B cell (primary cell): ENCODE measurements around the gene FMNL1. TPM values are rescaled to one million over a fixed set of nuclear protein-coding genes. Genes with fewer than 3 reads are reported as not detected.

Experiments used
- ATAC-seq: fragments of 200-7000 bp; cut with Tn5 transposase; one replicate; pipeline ENCODE4 v1.10.0; 2021; ENCODE audit warnings: low read depth, mild to moderate bottlenecking, moderate number of reproducible peaks, moderate library complexity
- CTCF ChIA-PET: fragments of 350-600 bp; sonication (Branson Sonifier 250); formaldehyde crosslinking; loops from one replicate; lab custom pipeline; 2021; ENCODE audit warnings: antibody characterized with exemption, inconsistent platforms; lab: Charles Lee
- POLR2A ChIA-PET: fragments of 350-600 bp; sonication (Branson Sonifier 250); formaldehyde crosslinking; loops from one replicate; lab custom pipeline; 2021; ENCODE audit warnings: antibody characterized with exemption; lab: Charles Lee
- DNase-seq: peaks from one replicate; pipeline ENCODE4 v3.0.0; 2013
- H2AFZ ChIP-seq: 2 replicates; pipeline ENCODE4 v1.6.1; 2012; ENCODE audit warnings: mild to moderate bottlenecking, low read depth, low read length; ENCODE audit not compliant: insufficient read depth, poor library complexity, severe bottlenecking
- H3K27ac ChIP-seq, 2 donors: 1 replicate in 1 of 2; 2 replicates in 1 of 2; pipeline ENCODE4 v1.5.1; 2012 to 2013; ENCODE audit warnings: low read length in 2 of 2, mild to moderate bottlenecking in 2 of 2, moderate library complexity in 1 of 2
- H3K27me3 ChIP-seq, 4 experiments: fragments of 200-600 bp in 1 of 4; sonication (generic) in 1 of 4; replicated peaks in 1 of 4; 1 replicate in 2 of 4; 2 replicates in 2 of 4; pipeline versions ENCODE4 v1.6.1 to v1.7.0; 2013 to 2016; ENCODE audit warnings: low read length in 3 of 4, mild to moderate bottlenecking in 2 of 4, mixed read lengths in 1 of 4, moderate library complexity in 1 of 4; ENCODE audit not compliant: insufficient read depth in 4 of 4, control insufficient read depth in 3 of 4; ENCODE audit errors: control extremely low read depth in 1 of 4
- H3K36me3 ChIP-seq, 2 experiments: replicated peaks in 1 of 2; 1 replicate in 1 of 2; 2 replicates in 1 of 2; pipeline versions ENCODE4 v1.6.1 to v1.7.1; 2013; ENCODE audit warnings: low read length in 1 of 2; ENCODE audit not compliant: insufficient read depth in 2 of 2, control insufficient read depth in 1 of 2; ENCODE audit errors: control extremely low read depth in 1 of 2, extremely low read depth in 1 of 2
- H3K4me1 ChIP-seq, 2 donors: fragments of 200-600 bp in 1 of 2; sonication (generic) in 1 of 2; 1 replicate in 1 of 2; 2 replicates in 1 of 2; pipeline versions ENCODE4 v1.5.1 to v1.6.1; 2013 to 2017; ENCODE audit warnings: low read length in 2 of 2; ENCODE audit not compliant: control insufficient read depth in 2 of 2, insufficient read depth in 2 of 2
- H3K4me2 ChIP-seq: replicated peaks from 2 replicates; pipeline ENCODE3; 2012; ENCODE audit warnings: mild to moderate bottlenecking, low read depth, low read length; ENCODE audit not compliant: poor library complexity, severe bottlenecking
- H3K4me3 ChIP-seq, 5 experiments: fragments of 200-600 bp in 1 of 5; sonication (generic) in 1 of 5; 1 replicate in 3 of 5; 2 replicates in 2 of 5; pipeline versions ENCODE4 v1.5.1 to v1.7.0; 2011 to 2016; ENCODE audit warnings: low read length in 4 of 5, mild to moderate bottlenecking in 4 of 5, low read depth in 2 of 5, control low read depth in 1 of 5, moderate library complexity in 1 of 5; ENCODE audit not compliant: insufficient read depth in 1 of 5; ENCODE audit errors: control extremely low read depth in 1 of 5, extremely low read depth in 1 of 5
- H3K79me2 ChIP-seq: fragments of 200-600 bp; sonication (generic); one replicate; pipeline ENCODE4 v1.6.0; 2016; ENCODE audit warnings: low read length; ENCODE audit not compliant: control insufficient read depth, insufficient read depth
- H3K9ac ChIP-seq: fragments of 200-600 bp; sonication (generic); 2 replicates; pipeline ENCODE4 v1.6.1; 2017; ENCODE audit warnings: mild to moderate bottlenecking, low read length, moderate library complexity
- H3K9me3 ChIP-seq, 3 donors: one replicate each; pipeline versions ENCODE4 v1.6.1 to v1.7.1; 2013; ENCODE audit warnings: low read length in 2 of 3; ENCODE audit not compliant: control insufficient read depth in 2 of 3, insufficient read depth in 1 of 3; ENCODE audit errors: control extremely low read depth in 1 of 3
- H4K20me1 ChIP-seq: 2 replicates; pipeline ENCODE4 v1.6.0; 2012; ENCODE audit warnings: mild to moderate bottlenecking, low read length; ENCODE audit not compliant: insufficient read depth, control insufficient read depth, poor library complexity, severe bottlenecking
- H3K27ac Mint-ChIP-seq: one replicate; pipeline ENCODE4 v1.8.0; 2021; ENCODE audit warnings: mixed read lengths
- H3K27me3 Mint-ChIP-seq: one replicate; pipeline ENCODE4 v1.8.0; 2021; ENCODE audit warnings: mixed read lengths
- H3K4me1 Mint-ChIP-seq: one replicate; pipeline ENCODE4 v1.8.0; 2021; ENCODE audit warnings: mixed read lengths
- H3K4me3 Mint-ChIP-seq: one replicate; pipeline ENCODE4 v1.8.0; 2021; ENCODE audit warnings: mixed read lengths
- H3K9me3 Mint-ChIP-seq: one replicate; pipeline ENCODE4 v1.8.0; 2022; ENCODE audit warnings: mixed read lengths; ENCODE audit not compliant: insufficient read depth
- EZH2 ChIP-seq: IDR thresholded peaks from 2 replicates; pipeline ENCODE4 v1.6.1; 2012; ENCODE audit warnings: borderline replicate concordance, low read depth, mild to moderate bottlenecking, moderate library complexity, low read length; ENCODE audit not compliant: insufficient read depth, poor library complexity, severe bottlenecking
- WGBS: methylation state at CpG from one replicate; pipeline ENCODE4 v1.1.5; 2013; ENCODE audit warnings: missing lambda C conversion rate; ENCODE audit not compliant: insufficient coverage; 5-methylcytosine and 5-hydroxymethylcytosine counted together
- intact Hi-C: fragments of 100-400 bp; cut with micrococcal nuclease; formaldehyde crosslinking; loops from one replicate; pipeline ENCODE4 v1.10.0; 2022
- polyA plus RNA-seq: library from polyadenylated mRNA; depleted of rRNA; stranded (reverse); fragments of >200 nt; gene quantifications from 2 replicates; pipeline ENCODE4 v1.2.3, GENCODE V29; 2012
- total RNA-seq, 2 donors: library from RNA; stranded (reverse); fragments of 120-200 nt in 1 of 2; gene quantifications; 1 replicate in 1 of 2; 2 replicates in 1 of 2; pipeline versions ENCODE4 v1.2.3 to v1.2.4, GENCODE V29; 2013 to 2022
- TF ChIP-seq, protein P1 (sequence below): fragments of 200-600 bp; IDR thresholded peaks from one replicate; pipeline ENCODE4 v1.8.0; 2022; ENCODE audit warnings: antibody characterized with exemption, mild to moderate bottlenecking

Gene FMNL1
- total and polyA plus RNA-seq, 2 donors (not counting 1 experiment from before 2014, with no cell fraction given): 386 to 663 TPM

GRCh38 chr17:45248132-45248957, 26.7 kb downstream of the FMNL1 start:
- TF ChIP-seq EZH2: no peak
- TF ChIP-seq, protein P1, sequence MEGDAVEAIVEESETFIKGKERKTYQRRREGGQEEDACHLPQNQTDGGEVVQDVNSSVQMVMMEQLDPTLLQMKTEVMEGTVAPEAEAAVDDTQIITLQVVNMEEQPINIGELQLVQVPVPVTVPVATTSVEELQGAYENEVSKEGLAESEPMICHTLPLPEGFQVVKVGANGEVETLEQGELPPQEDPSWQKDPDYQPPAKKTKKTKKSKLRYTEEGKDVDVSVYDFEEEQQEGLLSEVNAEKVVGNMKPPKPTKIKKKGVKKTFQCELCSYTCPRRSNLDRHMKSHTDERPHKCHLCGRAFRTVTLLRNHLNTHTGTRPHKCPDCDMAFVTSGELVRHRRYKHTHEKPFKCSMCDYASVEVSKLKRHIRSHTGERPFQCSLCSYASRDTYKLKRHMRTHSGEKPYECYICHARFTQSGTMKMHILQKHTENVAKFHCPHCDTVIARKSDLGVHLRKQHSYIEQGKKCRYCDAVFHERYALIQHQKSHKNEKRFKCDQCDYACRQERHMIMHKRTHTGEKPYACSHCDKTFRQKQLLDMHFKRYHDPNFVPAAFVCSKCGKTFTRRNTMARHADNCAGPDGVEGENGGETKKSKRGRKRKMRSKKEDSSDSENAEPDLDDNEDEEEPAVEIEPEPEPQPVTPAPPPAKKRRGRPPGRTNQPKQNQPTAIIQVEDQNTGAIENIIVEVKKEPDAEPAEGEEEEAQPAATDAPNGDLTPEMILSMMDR: no peak
- Mint-ChIP-seq H3K27ac (peak overlapping the region; percentile 96), H3K4me1 (peaks cover 33% of the 10 kb centered on the region), H3K27me3 (no peaks in the 10 kb centered on the region), H3K9me3 (no peaks in the 10 kb centered on the region), H3K4me3 (peak overlapping the region; percentile 92)
- peaks cover 40% of the 10 kb centered on the region for H4K20me1 ChIP-seq
- peak; percentile 90 for DNase-seq
- H3K27me3 ChIP-seq: no peaks in the 10 kb centered on the region
- peak; percentile 58 for ATAC-seq
- H3K4me1 ChIP-seq: peaks cover 20 to 22% of the 10 kb centered on the region in 2 donors
- H3K9ac ChIP-seq: peak overlapping the region; percentile 89
- POLR2A ChIA-PET: interaction anchor here (0.8 to 4.6 kb wide), 16 partner anchors 13 to 152 kb away, joined by 3 to 39 read pairs (median 4); partner anchors contain the start of genes FMNL1, HEXIM1, MAP3K14 and SPATA32
- intact Hi-C loops: loop anchor here (2.0 kb wide), 1 partner anchor 14 kb away; no protein-coding TSS in a partner anchor
- no peaks in the 10 kb centered on the region for H3K9me3 ChIP-seq
- peaks cover 17% of the 10 kb centered on the region for H3K79me2 ChIP-seq
- H3K4me3 ChIP-seq: peak overlapping the region; percentile 2 to 81 (median 78)
- CTCF ChIA-PET: interaction anchor here (0.7 to 24.6 kb wide), 13 partner anchors 13 to 137 kb away, joined by 3 to 737 read pairs (median 5); partner anchors contain the start of genes ACBD4, FMNL1 and HEXIM1
- under 1% methylated on average over 34 of the region's 39 CpGs for whole genome bisulfite sequencing
- H3K36me3 ChIP-seq: peaks cover 0 to 58% of the 10 kb centered on the region in 2 experiments
- H3K4me2 ChIP-seq: peak overlapping the region; percentile 86
- H2AFZ ChIP-seq: peak overlapping the region; percentile 75
- peak overlapping the region; percentile 82 to 92 for H3K27ac ChIP-seq
